Neural progenitor cell (in vitro differentiated cells): Measurements from ENCODE around the gene BAMBI. TPM values are rescaled to one million over a fixed set of nuclear protein-coding genes. Genes with fewer than 3 reads are reported as not detected.

ENCODE experiments used
- DNase-seq: peaks from one replicate; pipeline ENCODE4 v3.0.0-alpha.2; 2016; ENCODE audit warnings: low spot score
- H2AFZ ChIP-seq: fragments of 200-600 bp; sonication (generic); replicated peaks from 2 replicates; pipeline ENCODE4 v1.6.1; 2016; ENCODE audit warnings: antibody characterized with exemption
- H3F3A ChIP-seq: fragments of 200-600 bp; sonication (generic); 2 replicates; pipeline ENCODE4 v1.6.1; 2016; ENCODE audit warnings: antibody characterized with exemption, low read depth
- H3K27ac ChIP-seq: fragments of 200-600 bp; sonication (generic); 2 replicates; pipeline ENCODE4 v1.5.1; 2016; ENCODE audit warnings: mild to moderate bottlenecking
- H3K27me3 ChIP-seq: fragments of 200-600 bp; sonication (generic); 2 replicates; pipeline ENCODE4 v1.6.1; 2016; ENCODE audit warnings: mild to moderate bottlenecking, moderate library complexity
- H3K36me3 ChIP-seq: fragments of 200-600 bp; sonication (generic); 2 replicates; pipeline ENCODE4 v1.5.1; 2016
- H3K4me1 ChIP-seq: fragments of 200-600 bp; sonication (generic); 2 replicates; pipeline ENCODE4 v1.6.1; 2016; ENCODE audit warnings: mixed run types
- H3K4me2 ChIP-seq: fragments of 200-600 bp; sonication (generic); 2 replicates; pipeline ENCODE4 v1.6.1; 2016
- H3K4me3 ChIP-seq: fragments of 200-600 bp; sonication (generic); 2 replicates; pipeline ENCODE4 v1.5.1; 2016
- H3K79me2 ChIP-seq: fragments of 200-600 bp; sonication (generic); 2 replicates; pipeline ENCODE4 v1.6.1; 2016; ENCODE audit warnings: low read depth
- H3K9ac ChIP-seq: fragments of 200-600 bp; sonication (generic); 2 replicates; pipeline ENCODE4 v1.6.1; 2016
- H3K9me3 ChIP-seq: fragments of 200-600 bp; sonication (generic); 2 replicates; pipeline ENCODE4 v1.5.1; 2016; ENCODE audit warnings: low read depth
- H4K20me1 ChIP-seq: fragments of 200-600 bp; sonication (generic); 2 replicates; pipeline ENCODE4 v1.6.1; 2016; ENCODE audit warnings: low read depth
- H3K27ac Mint-ChIP-seq: 3 replicates; pipeline ENCODE4 v1.8.0; 2021; ENCODE audit warnings: mixed read lengths
- H3K27me3 Mint-ChIP-seq: 2 replicates; pipeline ENCODE4 v1.8.0; 2022; ENCODE audit warnings: low read depth, mild to moderate bottlenecking, inconsistent platforms, moderate library complexity, mixed read lengths; ENCODE audit not compliant: insufficient read depth
- H3K36me3 Mint-ChIP-seq: 3 replicates; pipeline ENCODE4 v1.8.0; 2021; ENCODE audit warnings: mixed read lengths
- H3K4me1 Mint-ChIP-seq: 3 replicates; pipeline ENCODE4 v1.8.0; 2021; ENCODE audit warnings: mixed read lengths
- H3K4me3 Mint-ChIP-seq: 3 replicates; pipeline ENCODE4 v1.8.0; 2021; ENCODE audit warnings: mild to moderate bottlenecking, moderate library complexity, mixed read lengths
- H3K9me3 Mint-ChIP-seq: 3 replicates; pipeline ENCODE4 v1.8.0; 2020; ENCODE audit warnings: mixed read lengths
- EZH2 ChIP-seq: fragments of 200-600 bp; sonication (generic); IDR thresholded peaks from 2 replicates; pipeline ENCODE4 v1.6.1; 2017; ENCODE audit warnings: antibody characterized with exemption, mild to moderate bottlenecking, moderate library complexity
- EZH2phosphoT487 ChIP-seq: fragments of 200-600 bp; sonication (generic); IDR thresholded peaks from 2 replicates; pipeline ENCODE4 v1.6.1; 2017; ENCODE audit warnings: antibody characterized with exemption
- total RNA-seq: library from RNA; depleted of rRNA; stranded (reverse); fragments of >200 nt; gene quantifications from 2 replicates; pipeline ENCODE4 v1.2.3, GENCODE V29; 2015; ENCODE audit warnings: low replicate concordance
- TF ChIP-seq, protein P1 (sequence below): fragments of 200-600 bp; sonication (generic); IDR thresholded peaks from 2 replicates; pipeline ENCODE4 v1.5.1; 2017; ENCODE audit warnings: antibody characterized with exemption, mild to moderate bottlenecking

BAMBI gene, protein sequence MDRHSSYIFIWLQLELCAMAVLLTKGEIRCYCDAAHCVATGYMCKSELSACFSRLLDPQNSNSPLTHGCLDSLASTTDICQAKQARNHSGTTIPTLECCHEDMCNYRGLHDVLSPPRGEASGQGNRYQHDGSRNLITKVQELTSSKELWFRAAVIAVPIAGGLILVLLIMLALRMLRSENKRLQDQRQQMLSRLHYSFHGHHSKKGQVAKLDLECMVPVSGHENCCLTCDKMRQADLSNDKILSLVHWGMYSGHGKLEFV
- 2.2 and 3.2 TPM in 2 replicates for total RNA-seq

DNA sequence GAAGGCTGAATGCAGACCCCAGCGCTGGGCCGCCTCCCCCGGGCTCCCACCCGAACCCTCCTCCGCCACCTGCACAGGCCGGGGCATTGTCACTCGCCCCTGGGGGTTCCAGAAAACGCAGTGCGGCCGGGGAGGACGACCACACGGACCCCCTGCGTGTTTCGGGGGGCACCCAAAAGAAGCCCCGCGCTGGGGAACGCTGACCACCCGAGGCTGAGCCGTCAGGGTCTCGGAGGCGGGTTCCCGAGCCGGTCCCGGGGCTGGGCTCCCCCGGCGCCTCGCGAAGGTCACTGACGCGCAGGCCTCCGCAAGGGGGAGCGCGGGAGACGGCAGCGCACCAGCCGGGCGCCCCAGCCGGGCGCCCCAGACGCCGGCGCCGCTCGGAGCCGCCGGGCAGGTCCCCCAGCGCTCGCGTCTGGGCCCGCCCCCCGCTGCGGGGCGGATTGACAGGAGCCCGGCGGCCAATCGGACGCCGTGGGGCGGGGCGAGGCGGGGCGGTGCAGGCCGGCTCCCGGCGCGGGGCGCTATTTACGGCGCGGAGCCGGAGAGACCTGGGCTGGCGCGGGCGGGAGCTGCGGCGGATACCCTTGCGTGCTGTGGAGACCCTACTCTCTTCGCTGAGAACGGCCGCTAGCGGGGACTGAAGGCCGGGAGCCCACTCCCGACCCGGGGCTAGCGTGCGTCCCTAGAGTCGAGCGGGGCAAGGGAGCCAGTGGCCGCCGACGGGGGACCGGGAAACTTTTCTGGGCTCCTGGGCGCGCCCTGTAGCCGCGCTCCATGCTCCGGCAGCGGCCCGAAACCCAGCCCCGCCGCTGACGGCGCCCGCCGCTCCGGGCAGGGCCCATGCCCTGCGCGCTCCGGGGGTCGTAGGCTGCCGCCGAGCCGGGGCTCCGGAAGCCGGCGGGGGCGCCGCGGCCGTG, at the start of gene BAMBI:
Gene BAMBI, plus strand, starts transcription at position 554 of the 920 bp plus-strand sequence. CDS start 377 bp downstream, outside the sequence.
- TF ChIP-seq, protein P1, sequence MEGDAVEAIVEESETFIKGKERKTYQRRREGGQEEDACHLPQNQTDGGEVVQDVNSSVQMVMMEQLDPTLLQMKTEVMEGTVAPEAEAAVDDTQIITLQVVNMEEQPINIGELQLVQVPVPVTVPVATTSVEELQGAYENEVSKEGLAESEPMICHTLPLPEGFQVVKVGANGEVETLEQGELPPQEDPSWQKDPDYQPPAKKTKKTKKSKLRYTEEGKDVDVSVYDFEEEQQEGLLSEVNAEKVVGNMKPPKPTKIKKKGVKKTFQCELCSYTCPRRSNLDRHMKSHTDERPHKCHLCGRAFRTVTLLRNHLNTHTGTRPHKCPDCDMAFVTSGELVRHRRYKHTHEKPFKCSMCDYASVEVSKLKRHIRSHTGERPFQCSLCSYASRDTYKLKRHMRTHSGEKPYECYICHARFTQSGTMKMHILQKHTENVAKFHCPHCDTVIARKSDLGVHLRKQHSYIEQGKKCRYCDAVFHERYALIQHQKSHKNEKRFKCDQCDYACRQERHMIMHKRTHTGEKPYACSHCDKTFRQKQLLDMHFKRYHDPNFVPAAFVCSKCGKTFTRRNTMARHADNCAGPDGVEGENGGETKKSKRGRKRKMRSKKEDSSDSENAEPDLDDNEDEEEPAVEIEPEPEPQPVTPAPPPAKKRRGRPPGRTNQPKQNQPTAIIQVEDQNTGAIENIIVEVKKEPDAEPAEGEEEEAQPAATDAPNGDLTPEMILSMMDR: peak; percentile 54
- no peak for TF ChIP-seq EZH2phosphoT487
- H3K27me3 Mint-ChIP-seq: peaks cover 10% of the 10 kb centered on the region
- peak within 1 kb of the TSS; percentile 79 for H3K27ac Mint-ChIP-seq
- peak within 1 kb of the TSS; percentile 92 for H2AFZ ChIP-seq
- peaks cover 50% of the 10 kb centered on the region for H3K4me1 Mint-ChIP-seq
- peak; percentile 98 for DNase-seq
- peaks cover 12% of the 10 kb centered on the region for H3K36me3 Mint-ChIP-seq
- H3K9me3 ChIP-seq: no peaks in the 10 kb centered on the region
- peaks cover 95% of the 10 kb centered on the region for H3K27me3 ChIP-seq
- no peaks in the 10 kb centered on the region for H3K9me3 Mint-ChIP-seq
- H3K4me1 ChIP-seq: peaks cover 36% of the 10 kb centered on the region
- peaks cover 32% of the 10 kb centered on the region for H4K20me1 ChIP-seq
- H3K9ac ChIP-seq: no peak within 1 kb of the TSS
- no peaks in the 10 kb centered on the region for H3K79me2 ChIP-seq
- H3K4me3 Mint-ChIP-seq: peak within 1 kb of the TSS; percentile 94
- peaks cover 42% of the 10 kb centered on the region for H3F3A ChIP-seq
- H3K27ac ChIP-seq: no peak within 1 kb of the TSS
- peak within 1 kb of the TSS; percentile 76 for H3K4me3 ChIP-seq
- peak within 1 kb of the TSS; percentile 98 for H3K4me2 ChIP-seq
- H3K36me3 ChIP-seq: no peaks in the 10 kb centered on the region

DNA sequence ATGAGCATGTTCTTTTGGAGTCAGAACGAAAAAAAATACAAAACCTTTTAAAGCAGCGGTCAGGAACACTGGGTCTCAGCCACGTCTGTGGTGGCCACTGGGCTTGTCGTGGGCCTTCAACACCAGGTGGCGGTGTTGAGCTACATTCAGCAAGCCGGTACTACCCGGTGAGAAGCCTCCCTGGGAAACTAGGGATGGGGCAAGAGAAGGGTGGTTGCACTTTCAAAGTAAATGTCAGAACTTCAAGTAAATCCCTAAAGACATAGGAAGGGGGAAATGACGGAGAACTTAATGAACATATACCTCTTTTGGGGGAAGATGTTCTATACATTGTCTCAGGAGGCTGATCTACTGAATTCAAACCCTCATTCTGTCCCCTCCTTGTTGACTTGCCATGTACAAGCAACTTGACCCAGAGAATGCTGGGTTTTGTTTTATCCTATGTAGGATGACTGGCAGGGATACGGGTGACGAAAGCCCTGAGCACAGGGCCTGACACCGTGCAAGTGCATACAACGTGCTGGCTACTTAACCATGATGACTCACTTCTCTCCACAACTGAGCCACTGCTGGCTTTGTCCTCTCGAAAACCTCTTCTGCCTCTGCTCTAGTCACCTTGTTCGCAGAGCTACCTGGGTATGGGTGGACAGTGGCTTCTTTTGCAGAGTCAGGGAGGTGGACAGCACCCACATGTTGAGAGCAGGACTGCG, 49.0 kb upstream of the BAMBI start:
- Histone ChIP-seq H3K79me2 (no peaks in the 10 kb centered on the region), H3K9ac (no peak overlapping the region), H3K4me1 (no peaks in the 10 kb centered on the region), H3K36me3 (no peaks in the 10 kb centered on the region), H3K4me2 (no peak overlapping the region), H2AFZ (peak overlapping the region; percentile 47), H3K27me3 (no peaks in the 10 kb centered on the region), H3K9me3 (no peaks in the 10 kb centered on the region), H3F3A (peaks cover 21% of the 10 kb centered on the region), H3K27ac (no peak overlapping the region), H4K20me1 (peaks cover 3% of the 10 kb centered on the region), H3K4me3 (no peak overlapping the region)
- TF ChIP-seq EZH2phosphoT487: no peak
- TF ChIP-seq, protein P1: peak; percentile 95
- Mint-ChIP-seq H3K27me3 (peaks cover 6% of the 10 kb centered on the region), H3K9me3 (no peaks in the 10 kb centered on the region), H3K27ac (no peak overlapping the region), H3K4me3 (no peak overlapping the region), H3K36me3 (no peaks in the 10 kb centered on the region), H3K4me1 (peaks cover 17% of the 10 kb centered on the region)
- peak; percentile 85 for DNase-seq

DNA sequence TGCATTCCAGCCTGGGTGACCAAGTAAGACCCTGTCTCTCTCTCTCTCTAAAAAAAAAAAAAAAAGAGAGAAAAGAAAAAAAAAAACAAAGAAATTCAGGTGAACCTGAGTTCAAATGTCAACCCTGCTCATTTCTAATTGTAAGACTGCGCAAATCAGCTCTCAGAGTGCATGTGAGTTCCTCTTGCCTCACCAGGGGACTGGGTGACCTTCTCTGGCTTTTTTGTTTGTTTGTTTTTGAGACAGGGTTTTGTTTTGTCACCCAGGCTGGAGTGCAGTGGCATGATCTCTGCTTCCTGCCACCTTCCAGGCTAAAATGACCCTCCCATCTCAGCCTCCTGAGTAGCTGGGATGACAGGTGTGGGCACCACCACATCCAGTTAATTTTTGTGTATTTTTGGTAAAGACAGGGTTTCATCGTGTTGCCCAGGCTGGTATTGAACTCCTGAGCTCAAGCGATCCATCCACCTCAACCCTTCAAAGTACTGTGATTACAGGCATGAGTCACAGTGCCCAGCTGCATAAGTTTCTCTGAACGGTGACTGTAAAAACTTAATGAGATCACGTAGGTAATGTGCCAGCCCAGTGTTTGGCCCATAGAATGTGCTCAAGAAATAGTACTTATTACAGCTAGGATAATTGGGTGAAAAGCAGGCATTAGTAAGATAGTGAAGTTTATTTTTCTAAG, 45.3 kb upstream of the BAMBI start:
- H3K9ac ChIP-seq: no peak overlapping the region
- no peaks in the 10 kb centered on the region for H3K4me1 ChIP-seq
- no peaks in the 10 kb centered on the region for H3K79me2 ChIP-seq
- no peak overlapping the region for H3K4me2 ChIP-seq
- H3K27ac Mint-ChIP-seq: no peak overlapping the region
- peaks cover 7% of the 10 kb centered on the region for H3K4me1 Mint-ChIP-seq
- H3K4me3 ChIP-seq: no peak overlapping the region
- TF ChIP-seq EZH2phosphoT487 (no peak), EZH2 (no peak)
- TF ChIP-seq, protein P1: no peak
- no peaks in the 10 kb centered on the region for H3K36me3 ChIP-seq
- H3K36me3 Mint-ChIP-seq: no peaks in the 10 kb centered on the region
- no peak overlapping the region for H3K4me3 Mint-ChIP-seq
- H3K9me3 ChIP-seq: no peaks in the 10 kb centered on the region
- DNase-seq: no peak
- H2AFZ ChIP-seq: no peak overlapping the region
- H3K27me3 Mint-ChIP-seq: peaks cover 5% of the 10 kb centered on the region
- no peaks in the 10 kb centered on the region for H3K9me3 Mint-ChIP-seq
- no peaks in the 10 kb centered on the region for H3K27me3 ChIP-seq
- H3K27ac ChIP-seq: no peak overlapping the region
- H3F3A ChIP-seq: no peaks in the 10 kb centered on the region
- no peaks in the 10 kb centered on the region for H4K20me1 ChIP-seq
